Ishikawa (cell line): ENCODE results near the gene RGS2.

Source experiments
- CEBPB ChIP-seq: IDR thresholded peaks from 2 replicates; pipeline ENCODE4 v1.6.1; 2012
- CREB1 ChIP-seq: IDR thresholded peaks from 2 replicates; pipeline ENCODE4 v1.6.1; 2012; ENCODE audit warnings: low read depth
- EGR1 ChIP-seq: IDR thresholded peaks from 2 replicates; pipeline ENCODE4 v1.6.1; 2012
- EP300 ChIP-seq: IDR thresholded peaks from 2 replicates; pipeline ENCODE4 v1.6.1; 2012; ENCODE audit warnings: borderline replicate concordance
- FOXM1 ChIP-seq: IDR thresholded peaks from 2 replicates; pipeline ENCODE4 v1.6.1; 2012; ENCODE audit warnings: low read depth, borderline replicate concordance
- NFIC ChIP-seq: IDR thresholded peaks from 2 replicates; pipeline ENCODE4 v1.6.1; 2012
- RAD21 ChIP-seq: IDR thresholded peaks from 2 replicates; pipeline ENCODE4 v1.6.1; 2012; ENCODE audit warnings: low read depth
- TAF1 ChIP-seq: IDR thresholded peaks from 2 replicates; pipeline ENCODE4 v1.6.1; 2012; ENCODE audit warnings: low read depth, mild to moderate bottlenecking
- TCF12 ChIP-seq: IDR thresholded peaks from 2 replicates; pipeline ENCODE4 v1.6.1; 2012; ENCODE audit warnings: low read depth
- TEAD4 ChIP-seq: IDR thresholded peaks from 2 replicates; pipeline ENCODE4 v1.6.1; 2012
- YY1 ChIP-seq: IDR thresholded peaks from 2 replicates; pipeline ENCODE4 v1.6.1; 2012; ENCODE audit warnings: low read depth
- ZBTB7A ChIP-seq: IDR thresholded peaks from 2 replicates; pipeline ENCODE4 v1.6.1; 2012; ENCODE audit warnings: low read depth
- TF ChIP-seq, protein P1 (sequence below): IDR thresholded peaks from 2 replicates; pipeline ENCODE4 v1.6.1; 2012
- TF ChIP-seq, protein P2 (sequence below): IDR thresholded peaks from 2 replicates; pipeline ENCODE4 v1.6.1; 2012; ENCODE audit warnings: low read depth, mild to moderate bottlenecking
- TF ChIP-seq, protein P3 (sequence below): IDR thresholded peaks from 2 replicates; pipeline ENCODE4 v1.6.1; 2012

Gene RGS2

DNA sequence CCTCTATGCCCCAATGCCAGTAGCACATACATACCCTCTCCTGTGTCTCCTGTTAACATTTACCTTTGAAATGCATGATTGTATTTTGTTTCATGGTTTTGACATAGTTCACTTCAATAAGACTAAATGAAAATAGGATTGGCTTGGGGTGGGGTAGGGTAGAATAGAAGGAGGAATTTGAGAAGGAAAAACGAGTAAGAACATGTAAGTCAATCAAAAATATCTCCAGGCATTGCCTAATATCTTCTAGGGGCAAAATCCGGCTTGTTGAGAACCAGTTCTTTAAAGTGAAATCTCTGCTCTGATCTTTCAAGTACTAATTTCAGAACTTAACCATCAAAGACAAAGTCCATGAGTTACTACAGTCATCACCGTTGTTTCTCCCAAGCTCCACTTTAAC lies 31.8 kb upstream of the RGS2 start:
- TF ChIP-seq, protein P1, sequence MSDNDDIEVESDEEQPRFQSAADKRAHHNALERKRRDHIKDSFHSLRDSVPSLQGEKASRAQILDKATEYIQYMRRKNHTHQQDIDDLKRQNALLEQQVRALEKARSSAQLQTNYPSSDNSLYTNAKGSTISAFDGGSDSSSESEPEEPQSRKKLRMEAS, result no peak
- TF ChIP-seq RAD21, result no peak
- no peak for TF ChIP-seq TCF12
- TF ChIP-seq EP300, result no peak
- no peak for TF ChIP-seq NFIC
- TF ChIP-seq CREB1, result no peak
- no peak for TF ChIP-seq TAF1
- TF ChIP-seq, protein P2, sequence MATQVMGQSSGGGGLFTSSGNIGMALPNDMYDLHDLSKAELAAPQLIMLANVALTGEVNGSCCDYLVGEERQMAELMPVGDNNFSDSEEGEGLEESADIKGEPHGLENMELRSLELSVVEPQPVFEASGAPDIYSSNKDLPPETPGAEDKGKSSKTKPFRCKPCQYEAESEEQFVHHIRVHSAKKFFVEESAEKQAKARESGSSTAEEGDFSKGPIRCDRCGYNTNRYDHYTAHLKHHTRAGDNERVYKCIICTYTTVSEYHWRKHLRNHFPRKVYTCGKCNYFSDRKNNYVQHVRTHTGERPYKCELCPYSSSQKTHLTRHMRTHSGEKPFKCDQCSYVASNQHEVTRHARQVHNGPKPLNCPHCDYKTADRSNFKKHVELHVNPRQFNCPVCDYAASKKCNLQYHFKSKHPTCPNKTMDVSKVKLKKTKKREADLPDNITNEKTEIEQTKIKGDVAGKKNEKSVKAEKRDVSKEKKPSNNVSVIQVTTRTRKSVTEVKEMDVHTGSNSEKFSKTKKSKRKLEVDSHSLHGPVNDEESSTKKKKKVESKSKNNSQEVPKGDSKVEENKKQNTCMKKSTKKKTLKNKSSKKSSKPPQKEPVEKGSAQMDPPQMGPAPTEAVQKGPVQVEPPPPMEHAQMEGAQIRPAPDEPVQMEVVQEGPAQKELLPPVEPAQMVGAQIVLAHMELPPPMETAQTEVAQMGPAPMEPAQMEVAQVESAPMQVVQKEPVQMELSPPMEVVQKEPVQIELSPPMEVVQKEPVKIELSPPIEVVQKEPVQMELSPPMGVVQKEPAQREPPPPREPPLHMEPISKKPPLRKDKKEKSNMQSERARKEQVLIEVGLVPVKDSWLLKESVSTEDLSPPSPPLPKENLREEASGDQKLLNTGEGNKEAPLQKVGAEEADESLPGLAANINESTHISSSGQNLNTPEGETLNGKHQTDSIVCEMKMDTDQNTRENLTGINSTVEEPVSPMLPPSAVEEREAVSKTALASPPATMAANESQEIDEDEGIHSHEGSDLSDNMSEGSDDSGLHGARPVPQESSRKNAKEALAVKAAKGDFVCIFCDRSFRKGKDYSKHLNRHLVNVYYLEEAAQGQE, result no peak
- TF ChIP-seq EGR1, result no peak
- TF ChIP-seq TEAD4, result no peak
- TF ChIP-seq YY1, result no peak
- no peak for TF ChIP-seq CEBPB

DNA sequence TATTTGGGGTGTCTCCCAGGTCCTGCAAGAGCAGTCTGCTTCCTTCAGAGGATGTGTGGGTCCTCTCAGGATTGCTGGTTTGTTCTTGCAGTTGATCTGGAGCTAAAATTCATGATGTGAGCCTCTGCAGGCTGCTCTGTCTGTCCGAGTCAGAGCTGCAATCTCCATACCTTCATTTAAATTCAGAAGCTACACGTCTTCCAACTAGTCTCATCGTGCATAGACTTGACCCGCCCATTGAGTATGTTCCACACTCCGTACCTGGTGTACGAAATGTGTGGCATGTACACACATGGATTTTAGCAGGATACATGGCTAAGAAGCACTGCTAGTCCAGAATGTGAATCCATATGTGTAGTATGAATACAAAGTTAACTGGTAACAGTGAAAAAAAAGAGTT lies 25.0 kb upstream of the RGS2 start:
- TF ChIP-seq CEBPB, result no peak
- no peak for TF ChIP-seq NFIC
- no peak for TF ChIP-seq YY1
- TF ChIP-seq TEAD4, result no peak
- TF ChIP-seq ZBTB7A, result no peak
- no peak for TF ChIP-seq EP300
- TF ChIP-seq TAF1, result no peak
- TF ChIP-seq, protein P1, result no peak
- TF ChIP-seq TCF12, result no peak
- TF ChIP-seq EGR1, result no peak
- no peak for TF ChIP-seq FOXM1
- TF ChIP-seq, protein P3, sequence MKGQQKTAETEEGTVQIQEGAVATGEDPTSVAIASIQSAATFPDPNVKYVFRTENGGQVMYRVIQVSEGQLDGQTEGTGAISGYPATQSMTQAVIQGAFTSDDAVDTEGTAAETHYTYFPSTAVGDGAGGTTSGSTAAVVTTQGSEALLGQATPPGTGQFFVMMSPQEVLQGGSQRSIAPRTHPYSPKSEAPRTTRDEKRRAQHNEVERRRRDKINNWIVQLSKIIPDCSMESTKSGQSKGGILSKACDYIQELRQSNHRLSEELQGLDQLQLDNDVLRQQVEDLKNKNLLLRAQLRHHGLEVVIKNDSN, result no peak
- TF ChIP-seq, protein P2, result no peak
- TF ChIP-seq RAD21, result no peak

DNA sequence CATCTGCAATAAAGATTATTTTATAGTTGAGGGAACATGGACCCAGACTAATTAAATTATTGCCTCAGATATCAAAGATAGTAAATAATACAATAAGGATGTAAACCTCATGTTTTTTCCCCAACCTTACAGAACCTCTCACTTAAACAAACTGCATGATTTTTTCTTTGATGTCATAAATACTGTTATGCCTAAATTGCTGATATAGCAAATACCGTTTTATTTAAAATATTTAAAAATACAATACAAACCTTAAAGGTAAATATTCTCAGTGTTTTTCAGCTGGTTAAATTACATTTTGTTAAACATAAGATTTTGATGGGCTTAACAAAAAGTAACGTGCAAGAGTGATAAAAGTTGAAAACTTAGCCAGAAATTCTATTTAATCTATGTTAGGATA lies 24.4 kb upstream of the RGS2 start:
- TF ChIP-seq TEAD4 (no peak), YY1 (no peak), TAF1 (no peak), EP300 (no peak), EGR1 (no peak), ZBTB7A (no peak), NFIC (no peak)

DNA sequence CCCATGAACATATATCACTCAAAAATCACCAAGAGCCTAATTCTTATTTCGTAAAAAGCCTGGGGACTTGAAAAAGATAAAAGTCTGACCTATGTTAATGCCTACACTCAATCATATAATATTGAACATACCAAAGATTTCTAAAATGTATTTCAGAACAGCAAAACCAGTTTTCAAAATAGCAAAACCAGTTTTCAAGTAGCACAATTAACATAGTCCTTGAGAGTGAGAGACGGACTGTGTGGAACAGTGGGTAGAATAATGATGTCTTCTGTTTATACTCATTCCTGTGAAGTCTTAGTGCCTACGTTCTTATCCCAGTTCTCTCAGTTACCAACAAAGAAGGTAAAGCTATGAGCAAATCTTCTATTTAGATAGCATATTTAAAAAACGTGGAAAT lies 22.3 kb upstream of the RGS2 start:
- TF ChIP-seq TAF1 (no peak), TCF12 (no peak), FOXM1 (no peak), YY1 (no peak), ZBTB7A (no peak), NFIC (no peak), EP300 (no peak), TEAD4 (no peak), RAD21 (no peak), CEBPB (no peak), EGR1 (no peak), CREB1 (no peak)
- TF ChIP-seq, protein P2, result no peak
- TF ChIP-seq, protein P1, result no peak
- TF ChIP-seq, protein P3, result no peak
